Glomerular endothelial cell (primary cell): ENCODE results near the gene ERCC4. TPM values are rescaled to one million over a fixed set of nuclear protein-coding genes. Genes with fewer than 3 reads are reported as not detected.
A peak's percentile ranks its signal among the peaks of the same experiment; 100 is the strongest.

Source experiments
- DNase-seq: peaks from one replicate; pipeline ENCODE4 v3.0.0-alpha.2; 2011; ENCODE audit warnings: low read depth, low spot score; ENCODE audit errors: extremely low read depth
- total RNA-seq: library from RNA; depleted of rRNA; stranded (reverse); fragments of >200 nt; gene quantifications from 2 replicates; pipeline ENCODE4 v1.2.3, GENCODE V29; 2015

ERCC4 gene
- total RNA-seq, 1 donor from 2014 or later: 6.4 TPM

DNA sequence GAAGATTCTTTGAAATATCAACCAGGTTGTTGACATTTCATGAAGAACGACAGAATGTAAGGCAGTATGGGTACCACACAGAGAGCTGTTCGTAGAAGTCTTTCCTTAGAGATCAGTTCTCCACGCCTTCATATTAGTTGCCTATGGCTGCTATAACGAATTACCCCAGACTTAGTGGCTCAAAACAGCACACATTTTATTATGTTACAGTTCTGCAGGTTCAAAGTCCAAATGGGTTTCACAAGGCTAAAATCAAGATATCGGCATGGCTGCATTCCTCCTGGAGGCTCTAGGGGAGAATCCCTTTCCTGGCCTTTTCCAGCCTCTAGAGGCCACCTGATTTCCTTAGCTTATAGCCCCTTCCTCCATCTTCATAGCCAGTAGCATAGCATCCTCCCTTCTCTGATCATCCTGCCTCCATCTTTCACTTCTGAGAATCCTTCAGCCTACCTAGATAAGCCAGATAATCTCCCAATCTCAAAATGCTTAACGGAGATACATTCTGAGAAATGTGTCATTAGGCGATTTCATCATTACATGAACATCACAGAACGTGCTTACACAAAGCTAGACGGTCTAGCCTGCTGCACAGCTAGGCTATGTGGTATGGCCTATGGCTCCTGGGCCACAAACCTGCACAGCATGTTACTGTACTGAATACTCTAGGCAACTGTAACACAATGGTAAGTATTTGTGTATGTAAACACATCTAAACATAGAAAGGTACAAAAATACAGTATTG, 26.0 kb downstream of the ERCC4 start:
- no peak for DNase-seq

DNA sequence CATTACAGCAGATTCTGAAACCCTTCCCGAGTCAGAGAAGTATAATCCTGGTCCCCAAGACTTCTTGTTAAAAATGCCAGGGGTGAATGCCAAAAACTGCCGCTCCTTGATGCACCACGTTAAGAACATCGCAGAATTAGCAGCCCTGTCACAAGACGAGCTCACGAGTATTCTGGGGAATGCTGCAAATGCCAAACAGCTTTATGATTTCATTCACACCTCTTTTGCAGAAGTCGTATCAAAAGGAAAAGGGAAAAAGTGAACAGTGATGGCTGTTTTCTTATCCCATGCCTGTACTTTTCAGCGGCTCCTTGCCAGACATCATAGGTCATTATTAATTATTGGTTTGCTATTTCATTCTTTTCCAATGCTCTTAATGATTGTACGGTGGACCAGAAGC, 28.1 kb downstream of the ERCC4 start:
- DNase-seq: no peak

DNA sequence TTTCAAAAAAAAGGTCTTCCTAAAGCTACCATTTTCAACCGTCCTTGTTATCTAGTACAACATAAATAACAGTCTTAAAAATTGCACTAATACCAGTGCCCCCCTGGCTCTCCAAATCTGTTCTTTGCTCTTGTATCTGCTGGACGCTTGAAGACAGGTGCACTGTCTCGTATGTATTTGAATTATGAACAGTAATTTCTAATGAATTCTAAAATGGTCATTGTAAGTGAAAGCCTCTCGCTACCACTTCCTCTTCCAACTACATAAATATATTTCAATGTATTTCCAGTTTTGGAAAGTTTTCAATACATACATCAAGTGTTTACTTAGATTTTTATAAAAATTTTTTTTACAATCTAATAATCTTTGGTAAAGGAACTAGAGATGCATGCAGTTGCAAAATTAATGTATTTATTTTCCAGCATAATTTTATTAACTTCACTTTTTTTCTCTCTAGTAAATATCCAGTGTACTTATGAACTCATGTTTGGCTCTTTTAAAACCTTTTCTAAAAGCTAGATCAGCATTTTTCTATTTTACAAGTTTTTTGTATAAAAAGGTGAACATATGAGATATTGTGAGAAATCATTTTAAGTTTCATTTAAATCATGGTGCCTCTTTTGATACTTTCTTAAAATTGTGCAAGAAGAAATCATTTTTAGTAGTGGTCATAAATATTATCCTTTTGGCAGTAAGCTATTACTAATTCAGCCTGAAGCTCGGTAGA, 31.0 kb downstream of the ERCC4 start:
- DNase-seq: no peak

DNA sequence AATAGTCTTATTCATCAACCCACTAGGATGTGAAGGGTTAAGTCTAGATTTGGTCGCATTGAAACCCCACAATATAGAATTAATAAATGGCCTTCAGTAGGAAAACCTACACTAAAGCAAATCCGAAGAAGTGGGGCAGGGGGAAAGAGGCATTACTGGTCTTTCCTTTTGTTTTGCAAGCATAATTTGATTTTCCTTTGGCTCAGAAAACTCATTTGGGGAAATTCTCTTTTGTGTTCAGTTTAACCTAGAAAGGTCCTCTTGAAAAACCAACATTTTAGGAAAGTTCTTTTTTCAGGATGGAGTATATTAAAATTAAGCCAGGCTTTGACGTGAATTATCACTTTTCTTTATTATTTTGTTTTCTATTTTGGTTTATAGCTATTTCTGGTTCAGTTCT, 31.7 kb downstream of the ERCC4 start:
- DNase-seq: no peak

GRCh38 chr16:13953501-13953900, 33.5 kb downstream of the ERCC4 start:
- no peak for DNase-seq

DNA sequence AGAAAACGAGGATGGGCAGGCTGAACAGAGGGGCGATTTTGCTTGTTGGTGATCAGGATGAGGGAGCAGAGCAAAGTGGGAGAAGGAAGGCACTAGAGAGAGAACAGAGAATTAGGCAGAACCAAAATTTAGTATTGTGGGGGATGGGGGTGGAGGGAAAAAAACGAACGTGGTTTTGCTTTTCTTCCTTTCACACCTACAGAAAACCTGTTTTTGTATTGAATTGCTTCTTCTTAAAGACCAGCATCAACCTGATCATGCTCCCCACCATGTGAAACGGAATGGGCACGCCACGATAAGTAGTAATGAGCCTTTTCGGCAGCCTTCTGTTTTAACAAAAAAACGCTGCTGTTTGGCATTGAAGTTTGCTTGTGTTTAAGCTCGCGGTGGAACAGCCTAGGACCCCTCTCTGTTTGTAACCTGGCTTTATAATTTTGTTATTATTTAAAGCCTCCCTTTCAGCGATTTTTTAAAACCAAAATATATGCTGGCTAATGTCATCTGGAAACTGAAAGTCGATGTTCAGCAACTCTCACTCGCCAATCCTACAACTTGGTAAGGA, 36.8 kb downstream of the ERCC4 start:
- no peak for DNase-seq

DNA sequence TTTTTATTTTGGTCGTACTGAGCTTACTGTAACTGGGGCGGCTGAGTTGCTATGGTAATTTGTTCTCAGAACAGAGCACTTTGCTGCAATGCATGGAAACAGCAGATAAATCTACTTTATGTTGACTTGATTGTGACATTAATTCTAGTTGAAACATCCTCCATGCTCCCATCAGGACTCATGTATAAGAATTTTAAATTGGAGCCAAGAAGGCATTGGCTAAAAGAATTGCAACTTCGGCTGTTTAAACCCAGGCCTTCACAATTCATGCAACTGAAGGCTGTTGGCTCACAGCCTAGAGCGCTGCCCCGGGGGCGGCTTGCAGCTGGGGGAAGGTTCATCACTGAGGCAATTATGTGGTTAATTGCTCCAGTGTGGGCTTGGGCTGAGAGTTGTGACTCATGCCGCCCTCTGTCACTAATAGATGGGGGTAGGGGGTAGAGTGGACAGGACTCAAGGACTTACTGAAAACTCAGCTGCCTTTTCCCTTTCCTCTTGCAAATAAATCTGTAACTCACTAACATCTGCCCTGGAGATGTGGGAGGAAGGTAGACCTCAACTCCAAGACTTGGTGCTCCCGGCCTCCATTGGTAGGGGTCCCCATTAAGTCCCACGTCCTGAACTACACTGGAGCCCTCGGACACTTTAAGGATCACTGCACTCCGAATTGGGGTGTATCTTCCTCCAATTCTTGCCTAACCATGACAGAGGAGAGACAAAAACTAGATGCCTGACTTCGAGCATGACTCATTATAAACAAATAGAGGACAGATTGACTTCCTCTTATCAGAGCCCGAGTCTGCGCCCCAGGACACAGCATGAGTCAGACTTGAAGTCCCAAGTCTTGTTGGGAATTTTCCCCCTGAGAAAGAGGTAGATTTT, 37.5 kb downstream of the ERCC4 start:
- peak; percentile 62 for DNase-seq

GRCh38 chr16:13958474-13958873, 38.5 kb downstream of the ERCC4 start:
- DNase-seq: no peak

- no peak for DNase-seq
Observed at GRCh38 chr16:13959626-13960025, 39.7 kb downstream of the ERCC4 start.

- DNase-seq: no peak
Observed at GRCh38 chr16:13961099-13961811, 41.3 kb downstream of the ERCC4 start.

DNA sequence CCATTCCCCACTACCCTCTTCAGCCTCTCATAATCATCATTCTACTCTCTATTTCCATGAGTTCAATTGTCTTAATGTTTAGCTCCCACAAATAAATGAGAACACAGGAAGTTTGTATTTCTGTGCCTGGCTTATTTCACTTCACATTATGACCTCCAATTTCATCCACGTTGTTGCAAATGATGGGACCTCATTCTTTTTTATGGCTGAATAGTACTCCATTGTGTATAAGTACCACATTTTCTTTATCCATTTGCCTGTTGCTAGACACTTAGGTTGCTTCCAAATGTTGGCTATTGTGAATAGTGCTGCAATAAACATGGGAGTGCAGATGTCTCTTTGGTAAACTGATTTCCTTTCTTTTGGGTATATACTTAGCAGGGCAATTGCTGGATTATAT, 42.3 kb downstream of the ERCC4 start:
- DNase-seq: no peak

DNA sequence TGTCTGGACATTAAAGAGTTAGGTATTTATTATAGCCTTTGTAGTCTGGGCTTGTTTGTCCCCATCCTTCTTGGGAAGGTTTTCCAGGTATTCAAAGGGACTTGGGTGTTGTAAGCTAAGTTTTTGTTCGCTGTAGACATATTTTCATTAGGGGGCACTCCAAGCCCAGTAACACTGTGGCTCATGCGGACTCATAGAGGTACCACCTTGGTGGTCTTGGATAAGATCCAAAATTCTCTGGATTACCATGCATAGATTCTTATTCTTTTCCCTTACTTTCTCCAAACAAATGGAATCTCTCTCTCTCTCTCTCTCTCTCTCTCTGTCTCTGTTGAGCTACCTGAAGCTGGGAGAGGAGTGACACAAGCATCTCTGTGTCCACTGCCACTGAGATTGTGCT, 48.9 kb downstream of the ERCC4 start:
- no peak for DNase-seq

DNA sequence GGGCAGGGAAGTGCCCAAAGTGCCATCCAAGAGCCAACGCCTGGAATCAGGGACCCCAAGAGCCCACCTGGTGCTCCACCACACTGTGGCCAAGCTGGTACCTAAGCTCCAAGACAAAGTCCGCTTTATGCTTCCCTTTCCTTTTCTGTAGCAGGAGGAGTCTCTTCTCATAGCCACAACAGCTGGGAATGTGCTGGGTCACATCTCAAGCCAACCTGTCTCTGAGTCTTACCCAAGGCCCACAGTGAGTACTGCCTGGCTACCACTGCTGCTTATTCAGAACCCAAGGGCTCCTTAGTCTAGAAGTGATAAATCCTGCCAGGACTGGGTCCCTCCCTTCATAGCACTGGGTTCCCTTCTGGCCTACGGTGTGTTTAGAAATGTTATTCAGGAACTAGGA, 49.8 kb downstream of the ERCC4 start:
- no peak for DNase-seq

GRCh38 chr16:13970708-13971422, 50.9 kb downstream of the ERCC4 start:
- DNase-seq: no peak

- DNase-seq: no peak
Observed at GRCh38 chr16:13973321-13974023, 53.5 kb downstream of the ERCC4 start.

DNA sequence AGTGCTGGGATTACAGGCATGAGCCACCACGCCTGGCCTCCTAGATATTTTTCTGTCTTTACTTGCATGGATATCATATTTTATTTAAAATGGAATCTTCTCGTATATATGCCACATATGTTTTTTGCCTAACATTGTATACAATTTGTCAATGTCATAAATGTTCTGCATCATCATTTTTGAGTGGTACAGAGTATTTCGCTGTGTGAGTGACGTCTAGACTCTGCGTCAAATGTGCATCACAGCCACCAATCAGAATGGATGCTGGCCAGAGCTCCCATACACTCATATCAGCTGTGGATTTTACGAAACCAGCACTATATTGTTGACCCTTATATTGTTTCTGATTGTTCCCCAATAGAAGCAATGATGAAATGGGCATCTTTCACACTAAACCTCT, 57.2 kb downstream of the ERCC4 start:
- DNase-seq: no peak

GRCh38 chr16:13982451-13982850, 62.5 kb downstream of the ERCC4 start:
- DNase-seq: no peak

- DNase-seq: no peak
Observed at GRCh38 chr16:13983625-13984024, 63.7 kb downstream of the ERCC4 start.

DNA sequence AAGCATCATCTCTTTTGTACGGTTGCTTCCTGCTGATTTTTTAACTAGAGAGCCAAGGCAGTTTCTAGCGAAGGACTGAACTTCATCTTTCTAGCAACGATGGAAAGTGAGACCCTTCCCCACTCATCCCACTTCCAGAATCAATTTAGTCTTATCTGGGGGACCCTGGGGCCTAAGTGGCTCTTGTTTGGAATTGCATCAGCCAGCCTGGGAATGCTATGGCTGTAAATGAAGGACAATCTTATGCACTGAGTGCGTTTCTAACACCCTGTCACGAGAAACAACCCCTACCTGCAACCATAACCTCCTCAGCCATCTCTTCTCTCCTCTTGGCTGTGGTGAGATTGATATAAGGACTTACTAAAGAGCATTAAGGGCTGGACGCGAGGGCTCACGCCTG, 64.8 kb downstream of the ERCC4 start:
- DNase-seq: no peak
